Activated effector memory CD4-positive, alpha-beta T cell treated with anti-CD3 and anti-CD28 coated beads, Interleukin-2, amount 50 U/mL, for 16 hours (primary cell): ENCODE results near the gene POU4F2.

Experiments used
- DNase-seq: peaks from one replicate; pipeline ENCODE4 v3.0.0-alpha.2; 2020

POU4F2 gene

GRCh38 chr4:146638786-146639505, at the start of gene POU4F2:
Gene POU4F2, plus strand, starts transcription at chr4:146638893. Its CDS starts 248 bp downstream, at chr4:146639141.
- no peak for DNase-seq

- DNase-seq: no peak
Observed at GRCh38 chr4:146590801-146591200, 47.9 kb upstream of the POU4F2 start.

GRCh38 chr4:146592019-146592418, 46.7 kb upstream of the POU4F2 start:
- DNase-seq: no peak

GRCh38 chr4:146632770-146633470, 5.8 kb upstream of the POU4F2 start:
- DNase-seq: no peak

- no peak for DNase-seq
Observed at GRCh38 chr4:146633471-146633800, 5.3 kb upstream of the POU4F2 start.

- no peak for DNase-seq
Observed at GRCh38 chr4:146634825-146635224, 3.9 kb upstream of the POU4F2 start.

- no peak for DNase-seq
Observed at GRCh38 chr4:146637621-146638332, 916 bp upstream of the POU4F2 start.

GRCh38 chr4:146638333-146638785, 334 bp upstream of the POU4F2 start:
- no peak for DNase-seq

- DNase-seq: no peak
Observed at GRCh38 chr4:146639506-146639932, 826 bp downstream of the POU4F2 start.

- DNase-seq: no peak
Observed at GRCh38 chr4:146640021-146640464, 1.4 kb downstream of the POU4F2 start.

GRCh38 chr4:146640465-146641061, 1.9 kb downstream of the POU4F2 start:
- DNase-seq: no peak

- DNase-seq: no peak
Observed at GRCh38 chr4:146641762-146642161, 3.1 kb downstream of the POU4F2 start.

- DNase-seq: no peak
Observed at GRCh38 chr4:146643812-146644401, 5.2 kb downstream of the POU4F2 start.

- no peak for DNase-seq
Observed at GRCh38 chr4:146645921-146646320, 7.2 kb downstream of the POU4F2 start.

- no peak for DNase-seq
Observed at GRCh38 chr4:146646593-146647325, 8.1 kb downstream of the POU4F2 start.

- DNase-seq: no peak
Observed at GRCh38 chr4:146647615-146648460, 9.1 kb downstream of the POU4F2 start.

GRCh38 chr4:146648461-146648783, 9.7 kb downstream of the POU4F2 start:
- no peak for DNase-seq

GRCh38 chr4:146649232-146649631, 10.5 kb downstream of the POU4F2 start:
- DNase-seq: no peak

- DNase-seq: no peak
Observed at GRCh38 chr4:146650034-146650433, 11.3 kb downstream of the POU4F2 start.

- no peak for DNase-seq
Observed at GRCh38 chr4:146654687-146655520, 16.2 kb downstream of the POU4F2 start.

GRCh38 chr4:146655521-146655856, 16.8 kb downstream of the POU4F2 start:
- no peak for DNase-seq
